ENCODE results near the gene ANKRD31.
"Not testable (repeated sequence)": the region's sequence is repeated elsewhere in the genome, so short reads cannot be mapped to it uniquely, and the experiment has no call there.

Gene ANKRD31

GRCh38 chr5:75142566-75143136 is 94.0 kb downstream of the ANKRD31 start:
- DNase-seq, result no peak

GRCh38 chr5:75140277-75140676 is 96.4 kb downstream of the ANKRD31 start:
- no peak for DNase-seq

GRCh38 chr5:75138689-75139088 is 98.0 kb downstream of the ANKRD31 start:
- DNase-seq, result no peak

- no peak for DNase-seq
Observed at GRCh38 chr5:75130818-75131349, 105.8 kb downstream of the ANKRD31 start.

GRCh38 chr5:75116856-75117255 is 119.8 kb downstream of the ANKRD31 start:
- no peak for DNase-seq

- not testable (repeated sequence) for DNase-seq
Observed at GRCh38 chr5:75114311-75114710, 122.4 kb downstream of the ANKRD31 start.

GRCh38 chr5:75113354-75114113 is 123.1 kb downstream of the ANKRD31 start:
- no peak for DNase-seq

- no peak for DNase-seq
Observed at GRCh38 chr5:75108931-75109596, 127.6 kb downstream of the ANKRD31 start.

- DNase-seq, result no peak
Observed at GRCh38 chr5:75108515-75108914, 128.2 kb downstream of the ANKRD31 start.

GRCh38 chr5:75095956-75096355 is 140.7 kb downstream of the ANKRD31 start:
- DNase-seq, result not testable (repeated sequence)

- no peak for DNase-seq
Observed at GRCh38 chr5:75091597-75091996, 145.1 kb downstream of the ANKRD31 start.

GRCh38 chr5:75089662-75090061 is 147.0 kb downstream of the ANKRD31 start:
- DNase-seq, result no peak

- no peak for DNase-seq
Observed at GRCh38 chr5:75089137-75089536, 147.5 kb downstream of the ANKRD31 start.

GRCh38 chr5:75088648-75089047 is 148.0 kb downstream of the ANKRD31 start:
- no peak for DNase-seq

- no peak for DNase-seq
Observed at GRCh38 chr5:75081510-75081909, 155.2 kb downstream of the ANKRD31 start.

GRCh38 chr5:75079346-75079745 is 157.3 kb downstream of the ANKRD31 start:
- not testable (repeated sequence) for DNase-seq

- DNase-seq, result no peak
Observed at GRCh38 chr5:75078027-75078426, 158.7 kb downstream of the ANKRD31 start.

GRCh38 chr5:75072061-75072460 is 164.6 kb downstream of the ANKRD31 start:
- DNase-seq, result no peak

- DNase-seq, result no peak
Observed at GRCh38 chr5:75071100-75071499, 165.6 kb downstream of the ANKRD31 start.

- DNase-seq, result no peak
Observed at GRCh38 chr5:75067434-75067833, 169.2 kb downstream of the ANKRD31 start.

GRCh38 chr5:75062925-75063531 is 173.7 kb downstream of the ANKRD31 start:
- no peak for DNase-seq

GRCh38 chr5:75059912-75060545 is 176.6 kb downstream of the ANKRD31 start:
- DNase-seq, result no peak

GRCh38 chr5:75058986-75059535 is 177.6 kb downstream of the ANKRD31 start:
- DNase-seq, result no peak

Measured in stimulated activated CD4-positive, alpha-beta T cell treated with anti-CD3 and anti-CD28 coated beads, Interleukin-12 subunit alpha, Interleukin-12 subunit beta, amount 100 ng/mL, for 4 hours (primary cell).